GM18870 (cell line): ENCODE data around the gene PRSS23.
A peak's percentile ranks its signal among the peaks of the same experiment; 100 is the strongest.
"Not testable (repeated sequence)": the region's sequence is repeated elsewhere in the genome, so short reads cannot be mapped to it uniquely, and the experiment has no call there.

Experiments used
- ATAC-seq: cut with Tn5 transposase; IDR thresholded peaks from one replicate; pipeline ENCODE4 v1.9.1; 2021; ENCODE audit warnings: moderate library complexity; ENCODE audit not compliant: unreplicated experiment

Gene PRSS23, protein sequence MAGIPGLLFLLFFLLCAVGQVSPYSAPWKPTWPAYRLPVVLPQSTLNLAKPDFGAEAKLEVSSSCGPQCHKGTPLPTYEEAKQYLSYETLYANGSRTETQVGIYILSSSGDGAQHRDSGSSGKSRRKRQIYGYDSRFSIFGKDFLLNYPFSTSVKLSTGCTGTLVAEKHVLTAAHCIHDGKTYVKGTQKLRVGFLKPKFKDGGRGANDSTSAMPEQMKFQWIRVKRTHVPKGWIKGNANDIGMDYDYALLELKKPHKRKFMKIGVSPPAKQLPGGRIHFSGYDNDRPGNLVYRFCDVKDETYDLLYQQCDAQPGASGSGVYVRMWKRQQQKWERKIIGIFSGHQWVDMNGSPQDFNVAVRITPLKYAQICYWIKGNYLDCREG

DNA sequence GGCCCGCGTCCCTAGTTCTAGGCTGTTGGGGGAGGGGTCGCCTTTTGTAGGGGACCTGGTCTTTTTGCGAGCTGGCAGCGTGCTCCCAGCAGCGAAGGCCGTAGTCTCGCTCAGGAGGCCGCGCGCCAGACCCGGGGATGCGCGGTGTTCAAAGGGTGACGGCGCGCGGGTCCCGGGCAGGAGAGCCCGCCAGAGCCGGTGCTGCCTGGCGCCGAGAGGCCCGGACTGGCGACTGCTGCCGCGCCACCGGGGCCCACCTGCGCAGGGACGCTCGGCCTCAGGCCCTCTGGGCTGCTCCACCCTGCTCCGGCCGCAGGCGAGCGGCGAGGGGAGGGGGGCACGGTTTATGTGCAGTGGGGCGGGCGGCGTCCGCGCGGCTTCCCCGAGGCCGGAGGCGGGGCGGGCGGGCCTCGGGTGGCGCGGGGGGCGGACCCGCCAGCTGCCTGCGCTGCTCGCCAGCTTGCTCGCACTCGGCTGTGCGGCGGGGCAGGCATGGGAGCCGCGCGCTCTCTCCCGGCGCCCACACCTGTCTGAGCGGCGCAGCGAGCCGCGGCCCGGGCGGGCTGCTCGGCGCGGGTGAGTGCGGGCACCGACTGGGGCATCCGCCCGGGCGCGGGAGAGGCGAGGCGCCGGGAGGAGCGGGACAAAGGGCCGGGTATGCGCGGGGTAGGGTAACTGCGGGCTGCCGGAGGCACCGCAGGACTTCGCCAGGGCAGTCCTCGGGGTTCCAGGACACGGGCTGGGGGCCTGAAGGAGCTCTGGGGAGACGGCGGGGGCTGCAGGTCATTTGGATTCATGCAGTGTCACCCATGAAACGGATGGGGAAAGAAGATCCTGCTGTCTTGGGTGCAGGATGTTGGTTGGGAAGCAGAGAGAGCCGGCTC lies at the start of gene PRSS23:
TSS of gene PRSS23 (plus strand) at position 467 of the 884 bp plus-strand sequence. CDS start 7,102 bp downstream, outside the sequence.
- ATAC-seq: no peak

DNA sequence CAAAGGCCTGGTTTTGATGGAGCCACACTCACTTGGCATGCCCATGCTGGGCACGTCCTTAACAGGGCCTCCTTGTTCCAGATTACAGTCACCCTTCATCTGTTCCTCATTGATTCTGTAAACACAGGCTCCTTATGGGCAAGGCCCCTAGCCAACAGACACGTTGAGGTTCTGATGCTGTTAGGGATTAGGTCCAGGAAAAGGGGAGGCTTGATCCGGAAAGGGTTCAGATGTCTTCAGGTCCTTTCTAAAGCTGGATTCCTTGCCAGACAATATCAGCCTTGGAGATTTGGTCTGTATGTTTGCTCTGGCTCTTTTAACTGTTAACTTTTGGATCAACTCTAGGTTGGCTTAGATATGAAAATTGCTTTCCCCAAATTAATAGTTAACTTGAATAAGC lies 46.9 kb upstream of the PRSS23 start:
- ATAC-seq: no peak

DNA sequence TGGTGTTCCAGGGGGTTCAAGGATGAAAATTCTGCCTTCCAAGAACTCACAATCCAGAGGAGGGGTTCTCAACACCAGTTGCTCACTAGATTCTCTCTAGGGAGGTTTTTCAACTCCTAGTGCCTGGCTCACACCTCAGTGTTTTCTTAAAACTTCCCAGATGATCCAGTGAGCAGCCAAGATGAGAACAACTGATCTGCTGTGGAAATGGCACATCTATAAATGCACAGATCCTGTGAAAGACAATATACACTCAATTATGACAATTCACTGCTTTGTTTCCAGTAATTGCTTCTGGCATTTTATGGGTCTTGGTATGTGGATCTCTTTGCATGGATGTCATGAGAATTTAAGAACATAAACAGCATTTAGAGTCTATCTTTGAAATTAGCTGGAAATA lies 45.2 kb upstream of the PRSS23 start:
- ATAC-seq: no peak

GRCh38 chr11:86758171-86758570 lies 42.2 kb upstream of the PRSS23 start:
- ATAC-seq: no peak

DNA sequence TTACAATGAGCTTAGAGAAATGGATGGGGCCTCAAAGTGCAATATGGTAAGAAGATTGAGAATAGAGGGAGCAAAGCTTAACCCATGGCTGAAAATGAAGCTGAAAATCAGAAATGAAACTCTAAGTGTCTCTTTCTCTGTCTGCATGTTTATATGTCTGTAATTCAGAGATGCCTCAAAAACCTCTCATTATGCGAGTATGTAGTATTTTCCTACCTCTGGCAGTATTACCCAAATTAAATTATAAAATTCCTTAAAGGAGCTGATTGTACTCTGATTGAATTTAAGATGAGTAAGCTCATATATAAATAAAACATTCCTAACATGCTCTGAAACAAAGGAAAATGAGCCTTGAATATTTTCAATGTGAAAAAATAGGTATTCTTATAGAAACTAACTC lies 39.8 kb upstream of the PRSS23 start:
- peak; percentile 71 for ATAC-seq

GRCh38 chr11:86761978-86762377 lies 38.4 kb upstream of the PRSS23 start:
- no peak for ATAC-seq

DNA sequence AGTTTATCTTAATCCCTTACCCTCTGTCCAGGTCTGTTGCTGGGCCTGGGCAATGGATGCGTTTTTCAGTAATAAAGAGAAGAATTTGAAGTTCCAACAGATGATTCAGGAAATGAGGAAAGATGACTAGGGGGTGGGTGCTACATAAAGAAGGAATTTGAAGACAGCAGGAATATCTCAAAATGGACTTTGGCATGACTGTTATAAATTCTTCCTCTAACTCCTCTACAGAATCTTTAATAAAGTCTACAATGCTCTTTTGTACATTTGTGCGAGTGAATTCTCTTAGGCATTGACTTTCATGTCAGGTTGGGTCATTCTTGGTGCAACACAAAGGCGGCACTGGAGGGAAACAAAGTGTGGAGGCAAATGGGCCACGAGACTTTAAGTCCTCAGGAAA lies 35.1 kb upstream of the PRSS23 start:
- no peak for ATAC-seq

GRCh38 chr11:86765878-86766277 lies 34.5 kb upstream of the PRSS23 start:
- ATAC-seq: no peak

DNA sequence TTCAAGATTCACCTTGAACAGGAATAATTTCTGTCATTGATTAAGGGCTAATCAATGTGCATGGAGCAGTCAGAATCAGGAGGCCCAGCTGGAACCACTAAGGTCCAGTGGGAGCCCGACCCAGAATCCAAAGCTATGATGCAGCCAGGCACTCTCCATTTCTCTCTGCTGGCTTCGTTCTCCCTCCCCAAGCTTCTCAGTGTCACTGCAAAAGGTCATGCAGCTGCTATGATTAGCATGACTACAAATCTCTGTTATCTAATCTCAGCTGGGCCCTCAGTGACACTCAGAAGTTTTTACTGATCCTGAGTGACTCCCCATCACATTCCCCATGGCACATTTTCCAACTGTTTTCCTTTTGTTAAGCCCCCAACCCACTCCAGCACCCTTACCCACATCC lies 31.1 kb upstream of the PRSS23 start:
- ATAC-seq: no peak

GRCh38 chr11:86770473-86771027 lies 29.8 kb upstream of the PRSS23 start:
- not testable (repeated sequence) for ATAC-seq

DNA sequence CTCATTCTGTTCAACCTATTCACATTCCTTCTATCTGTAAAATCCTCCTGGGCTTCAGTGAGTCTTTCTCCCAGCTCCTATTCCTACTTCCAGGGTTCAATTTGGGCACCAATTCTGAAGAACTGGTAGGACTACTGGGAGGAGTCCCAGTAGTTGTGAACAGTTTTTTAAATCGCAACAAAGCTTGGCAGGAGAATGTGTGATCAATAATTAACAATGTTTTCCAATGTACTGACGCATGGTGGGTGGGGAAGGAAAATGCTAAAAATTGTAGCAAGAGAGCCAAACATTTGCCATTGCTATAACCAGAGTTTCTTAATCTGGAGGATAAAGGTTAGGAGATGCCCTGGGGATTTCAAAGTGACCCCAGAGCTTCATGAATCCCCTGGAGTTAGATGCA lies 27.3 kb upstream of the PRSS23 start:
- no peak for ATAC-seq

- no peak for ATAC-seq
Observed at GRCh38 chr11:86773513-86774252, 26.7 kb upstream of the PRSS23 start.

GRCh38 chr11:86774417-86774816 lies 25.9 kb upstream of the PRSS23 start:
- no peak for ATAC-seq

DNA sequence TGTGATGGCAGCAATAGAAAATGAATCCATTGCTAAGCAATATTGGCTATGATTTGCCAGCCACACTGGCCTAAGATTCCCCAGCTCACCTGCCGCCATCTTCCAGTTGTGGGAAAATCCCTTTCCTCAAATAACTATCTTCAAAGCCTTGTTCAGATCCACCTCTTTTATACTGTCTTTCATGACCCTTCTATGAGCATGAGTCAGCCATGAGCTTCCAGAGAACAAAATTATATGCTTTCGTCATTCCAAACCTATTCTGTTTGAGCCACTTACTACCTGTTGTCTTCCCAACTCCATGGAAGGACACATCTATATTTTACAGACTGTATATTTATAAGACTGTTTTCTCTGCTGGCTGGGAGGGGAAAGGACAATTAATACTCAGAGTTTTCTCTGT lies 25.0 kb upstream of the PRSS23 start:
- ATAC-seq: no peak

- no peak for ATAC-seq
Observed at GRCh38 chr11:86781546-86781945, 18.8 kb upstream of the PRSS23 start.

- ATAC-seq: no peak
Observed at GRCh38 chr11:86782742-86783141, 17.6 kb upstream of the PRSS23 start.

DNA sequence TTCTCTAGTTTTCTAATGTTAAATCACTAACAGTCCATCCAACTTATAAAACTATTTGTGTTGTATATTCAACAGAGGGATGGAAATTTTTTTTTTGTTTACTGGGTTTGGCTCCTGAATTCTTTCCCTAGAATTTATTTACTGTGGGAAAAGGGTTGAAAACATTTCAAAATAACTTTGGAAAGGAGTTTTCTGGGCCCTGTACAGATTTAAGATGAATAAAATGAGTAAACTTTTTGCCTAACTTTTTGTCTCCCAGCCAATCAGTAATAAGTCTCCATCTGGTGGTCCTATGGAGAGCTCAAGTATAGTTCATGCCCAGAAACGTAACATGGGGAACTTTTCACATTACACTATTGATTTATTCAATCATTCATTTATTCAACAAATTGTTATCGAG lies 16.7 kb upstream of the PRSS23 start:
- ATAC-seq: no peak

GRCh38 chr11:86784241-86784681 lies 16.1 kb upstream of the PRSS23 start:
- no peak for ATAC-seq

DNA sequence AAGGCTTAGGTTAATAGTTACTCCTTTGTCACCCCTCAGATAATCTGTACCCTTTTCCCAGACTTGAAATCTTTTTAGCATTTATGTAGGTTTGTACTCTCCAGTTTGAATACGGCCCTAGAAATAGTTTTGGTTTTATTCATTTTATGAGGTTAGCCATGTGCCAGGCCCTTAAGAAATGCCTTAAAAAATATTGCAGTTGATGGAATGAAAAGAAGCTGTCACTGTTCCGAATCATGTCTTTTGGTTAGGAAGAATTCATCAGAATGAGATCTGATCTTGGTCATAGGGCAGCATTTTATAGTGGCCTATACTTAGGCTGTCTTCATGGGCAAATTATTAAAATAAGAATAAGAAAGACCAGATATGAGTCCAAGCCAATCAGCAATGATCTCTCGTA lies 14.8 kb upstream of the PRSS23 start:
- no peak for ATAC-seq

DNA sequence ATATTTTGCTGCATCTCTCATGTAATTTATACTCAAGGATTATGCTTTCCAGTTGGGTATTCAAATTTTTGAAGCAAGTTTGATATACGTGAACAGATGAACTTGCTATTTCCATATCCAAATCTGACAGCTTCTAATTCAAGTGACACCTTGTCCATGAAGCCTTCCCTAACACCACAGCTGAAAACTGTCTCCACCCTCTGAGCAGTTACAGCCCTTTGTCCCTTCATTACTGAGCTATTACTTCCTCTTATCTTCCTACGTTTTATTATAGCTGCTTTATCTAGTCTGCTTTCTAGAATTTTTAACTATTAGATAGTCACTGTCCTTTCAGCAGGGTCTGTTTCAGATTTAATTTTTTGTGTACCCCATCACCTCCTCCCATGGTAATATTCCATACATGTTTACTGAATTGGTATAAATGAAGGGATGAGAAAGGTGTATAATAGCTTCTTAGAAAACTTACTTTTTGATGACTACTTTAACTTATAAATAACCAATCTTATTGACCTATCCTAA lies 13.3 kb upstream of the PRSS23 start:
- ATAC-seq: no peak

GRCh38 chr11:86787656-86788055 lies 12.7 kb upstream of the PRSS23 start:
- no peak for ATAC-seq
